KMS-11 (cell line): ENCODE measurements around the gene GLI3.

Experiments used
- H2AFZ ChIP-seq: fragments of 200-600 bp; sonication (generic); 2 replicates; pipeline ENCODE4 v1.6.1; 2016; ENCODE audit warnings: antibody characterized with exemption, mixed run types, low read depth
- H3K27ac ChIP-seq: fragments of 200-600 bp; sonication (generic); 2 replicates; pipeline ENCODE4 v1.6.1; 2016; ENCODE audit warnings: mild to moderate bottlenecking, mixed run types
- H3K27me3 ChIP-seq: fragments of 200-600 bp; sonication (generic); 2 replicates; pipeline ENCODE4 v1.6.1; 2017; ENCODE audit warnings: mild to moderate bottlenecking, low read depth, mixed run types, moderate library complexity; ENCODE audit not compliant: insufficient read depth
- H3K36me3 ChIP-seq: fragments of 200-600 bp; sonication (generic); 2 replicates; pipeline ENCODE4 v1.6.1; 2017; ENCODE audit warnings: mild to moderate bottlenecking, mixed run types; ENCODE audit not compliant: insufficient read depth
- H3K4me1 ChIP-seq: fragments of 200-600 bp; sonication (generic); 2 replicates; pipeline ENCODE4 v1.6.1; 2016; ENCODE audit warnings: mild to moderate bottlenecking, low read depth, mixed run types; ENCODE audit not compliant: poor library complexity, severe bottlenecking
- H3K4me2 ChIP-seq: fragments of 200-600 bp; sonication (generic); 2 replicates; pipeline ENCODE4 v1.7.0; 2016; ENCODE audit warnings: mild to moderate bottlenecking, mixed run types
- H3K4me3 ChIP-seq: fragments of 200-600 bp; sonication (generic); IDR thresholded peaks from 2 replicates; pipeline ENCODE4 v1.6.1; 2017; ENCODE audit warnings: low read depth, low read length, mixed read lengths; ENCODE audit not compliant: insufficient read depth
- H3K79me2 ChIP-seq: fragments of 200-600 bp; sonication (generic); 2 replicates; pipeline ENCODE4 v1.6.1; 2016; ENCODE audit warnings: low read depth, mixed run types; ENCODE audit not compliant: insufficient read depth
- H3K9ac ChIP-seq: fragments of 200-600 bp; sonication (generic); 2 replicates; pipeline ENCODE4 v1.6.1; 2016; ENCODE audit warnings: mild to moderate bottlenecking, mixed run types
- H4K20me1 ChIP-seq: fragments of 200-600 bp; sonication (generic); 2 replicates; pipeline ENCODE4 v1.6.1; 2016; ENCODE audit warnings: mild to moderate bottlenecking, mixed run types; ENCODE audit not compliant: insufficient read depth
- TF ChIP-seq, protein P1 (sequence below): fragments of 200-600 bp; sonication (generic); conservative IDR thresholded peaks from 2 replicates; pipeline ENCODE4 v1.6.1; 2017; ENCODE audit warnings: low read depth, mild to moderate bottlenecking, antibody characterized with exemption, low read length, moderate library complexity, mixed read lengths

GLI3 gene

DNA sequence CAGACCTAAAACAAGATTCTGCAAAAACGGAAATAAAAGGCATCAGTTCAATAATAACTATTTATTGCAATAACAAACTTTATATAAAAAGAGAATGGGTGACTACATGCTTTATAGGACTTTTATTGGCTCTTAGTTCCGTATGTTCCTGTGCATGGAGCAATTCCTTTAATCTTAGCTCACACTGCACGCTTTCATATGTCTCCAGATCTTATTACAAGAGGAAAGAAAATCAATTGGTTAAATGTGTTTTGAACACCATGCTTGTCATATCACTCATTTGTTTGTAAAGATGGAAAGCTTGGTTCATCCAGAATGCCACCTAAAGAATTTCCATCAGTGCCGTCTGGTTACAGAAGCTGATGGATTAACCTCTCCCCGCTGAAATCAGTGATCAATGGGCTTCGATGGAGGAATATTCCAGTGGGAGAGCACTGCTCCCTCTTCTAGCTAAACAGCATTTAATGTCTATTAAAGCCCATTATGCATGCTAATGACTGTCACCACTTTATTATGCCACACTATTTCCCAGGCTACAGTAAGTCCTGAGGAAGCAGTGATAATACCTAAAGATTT is 210.3 kb downstream of the GLI3 start:
- no peaks in the 10 kb centered on the region for H3K79me2 ChIP-seq
- H3K4me2 ChIP-seq, result no peak overlapping the region
- no peak overlapping the region for H2AFZ ChIP-seq
- no peaks in the 10 kb centered on the region for H3K4me1 ChIP-seq
- TF ChIP-seq, protein P1, sequence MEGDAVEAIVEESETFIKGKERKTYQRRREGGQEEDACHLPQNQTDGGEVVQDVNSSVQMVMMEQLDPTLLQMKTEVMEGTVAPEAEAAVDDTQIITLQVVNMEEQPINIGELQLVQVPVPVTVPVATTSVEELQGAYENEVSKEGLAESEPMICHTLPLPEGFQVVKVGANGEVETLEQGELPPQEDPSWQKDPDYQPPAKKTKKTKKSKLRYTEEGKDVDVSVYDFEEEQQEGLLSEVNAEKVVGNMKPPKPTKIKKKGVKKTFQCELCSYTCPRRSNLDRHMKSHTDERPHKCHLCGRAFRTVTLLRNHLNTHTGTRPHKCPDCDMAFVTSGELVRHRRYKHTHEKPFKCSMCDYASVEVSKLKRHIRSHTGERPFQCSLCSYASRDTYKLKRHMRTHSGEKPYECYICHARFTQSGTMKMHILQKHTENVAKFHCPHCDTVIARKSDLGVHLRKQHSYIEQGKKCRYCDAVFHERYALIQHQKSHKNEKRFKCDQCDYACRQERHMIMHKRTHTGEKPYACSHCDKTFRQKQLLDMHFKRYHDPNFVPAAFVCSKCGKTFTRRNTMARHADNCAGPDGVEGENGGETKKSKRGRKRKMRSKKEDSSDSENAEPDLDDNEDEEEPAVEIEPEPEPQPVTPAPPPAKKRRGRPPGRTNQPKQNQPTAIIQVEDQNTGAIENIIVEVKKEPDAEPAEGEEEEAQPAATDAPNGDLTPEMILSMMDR, result no peak
- H3K27me3 ChIP-seq, result no peaks in the 10 kb centered on the region
- H3K36me3 ChIP-seq, result no peaks in the 10 kb centered on the region
- no peaks in the 10 kb centered on the region for H4K20me1 ChIP-seq
- no peak overlapping the region for H3K9ac ChIP-seq
- H3K4me3 ChIP-seq, result no peak overlapping the region
- no peak overlapping the region for H3K27ac ChIP-seq

- no peaks in the 10 kb centered on the region for H3K27me3 ChIP-seq
- H3K9ac ChIP-seq, result no peak overlapping the region
- H3K4me1 ChIP-seq, result no peaks in the 10 kb centered on the region
- H2AFZ ChIP-seq, result no peak overlapping the region
- TF ChIP-seq, protein P1, result no peak
- H3K4me2 ChIP-seq, result no peak overlapping the region
- H3K4me3 ChIP-seq, result no peak overlapping the region
- no peak overlapping the region for H3K27ac ChIP-seq
- no peaks in the 10 kb centered on the region for H3K36me3 ChIP-seq
- H3K79me2 ChIP-seq, result no peaks in the 10 kb centered on the region
- H4K20me1 ChIP-seq, result no peaks in the 10 kb centered on the region
Observed at GRCh38 chr7:42025635-42026375, 211.2 kb downstream of the GLI3 start.

DNA sequence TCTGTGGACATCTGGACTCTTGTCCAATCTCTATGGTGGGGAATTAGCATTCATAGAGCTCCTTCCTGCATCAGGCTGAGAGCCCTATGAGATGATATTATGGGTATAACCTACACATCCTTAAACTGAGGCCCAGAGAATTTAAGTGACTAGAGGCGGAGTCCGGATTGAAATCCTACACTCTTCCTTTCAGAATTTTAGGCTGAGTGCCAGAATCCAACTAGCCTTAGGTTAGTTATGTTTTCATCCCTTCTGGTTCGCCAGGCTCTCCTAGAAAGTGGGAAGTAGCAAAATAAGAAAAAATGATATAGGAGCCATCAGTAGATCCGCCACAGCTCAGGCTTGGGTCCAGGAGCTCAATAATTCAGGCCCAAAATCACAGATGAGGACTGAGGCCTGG is 212.5 kb downstream of the GLI3 start:
- H3K9ac ChIP-seq, result no peak overlapping the region
- H3K27ac ChIP-seq, result no peak overlapping the region
- TF ChIP-seq, protein P1, result no peak
- H3K79me2 ChIP-seq, result no peaks in the 10 kb centered on the region
- no peaks in the 10 kb centered on the region for H3K27me3 ChIP-seq
- no peak overlapping the region for H2AFZ ChIP-seq
- H3K4me2 ChIP-seq, result no peak overlapping the region
- no peaks in the 10 kb centered on the region for H3K4me1 ChIP-seq
- H3K4me3 ChIP-seq, result no peak overlapping the region
- H3K36me3 ChIP-seq, result no peaks in the 10 kb centered on the region
- H4K20me1 ChIP-seq, result no peaks in the 10 kb centered on the region

DNA sequence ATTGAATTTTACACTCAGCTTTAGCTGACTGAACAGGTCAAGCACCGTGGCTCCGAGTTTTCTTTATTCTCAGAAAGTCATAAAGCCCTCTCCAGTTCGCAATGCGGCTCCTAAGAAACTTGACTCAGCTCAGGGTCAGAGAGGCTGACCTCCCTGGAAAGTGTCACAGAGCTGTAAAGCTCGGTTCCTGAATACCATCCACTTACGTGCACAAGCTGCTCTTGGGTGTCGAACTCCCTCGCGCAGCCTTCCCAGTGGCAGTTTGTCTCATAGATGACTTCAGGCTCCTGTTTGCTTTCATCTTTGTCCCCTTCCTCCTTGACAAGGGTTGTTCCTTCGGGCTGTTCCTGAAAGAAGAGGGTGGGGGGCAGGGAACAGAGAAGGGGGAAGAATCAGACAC is 213.7 kb downstream of the GLI3 start:
- Histone ChIP-seq H3K27me3 (no peaks in the 10 kb centered on the region), H3K9ac (no peak overlapping the region), H3K4me3 (no peak overlapping the region), H3K27ac (no peak overlapping the region), H4K20me1 (no peaks in the 10 kb centered on the region), H3K79me2 (no peaks in the 10 kb centered on the region), H3K4me1 (no peaks in the 10 kb centered on the region), H3K4me2 (no peak overlapping the region), H2AFZ (no peak overlapping the region), H3K36me3 (no peaks in the 10 kb centered on the region)
- TF ChIP-seq, protein P1, result no peak
